ENCODE data around the gene CCL22.

The CCL22 gene

DNA sequence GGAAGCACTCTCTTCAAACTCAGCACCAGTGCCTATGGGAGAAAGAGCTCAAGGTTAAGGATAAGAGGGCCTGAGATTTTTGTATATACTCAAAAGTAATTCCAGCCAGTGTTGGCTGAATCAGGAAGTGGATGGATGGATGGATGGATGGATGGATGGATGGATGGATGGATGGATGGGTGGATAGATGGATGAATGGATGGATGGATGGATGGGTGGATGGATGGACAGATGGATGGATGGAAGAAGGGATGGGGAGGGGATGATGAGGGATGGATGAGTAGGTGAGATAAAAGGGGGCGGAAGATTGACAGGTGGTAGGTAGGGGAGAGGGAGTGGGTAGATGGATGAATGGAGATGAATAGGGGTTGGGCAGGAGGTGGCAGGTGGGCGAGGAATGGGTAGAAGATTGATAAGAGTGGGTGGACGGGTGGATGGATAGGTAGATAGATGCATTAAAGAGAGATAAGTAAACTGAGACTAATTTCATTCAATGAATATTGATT, 17.8 kb downstream of the CCL22 start:
- DNase-seq (ENCODE audit: low spot score), result no peak

DNA sequence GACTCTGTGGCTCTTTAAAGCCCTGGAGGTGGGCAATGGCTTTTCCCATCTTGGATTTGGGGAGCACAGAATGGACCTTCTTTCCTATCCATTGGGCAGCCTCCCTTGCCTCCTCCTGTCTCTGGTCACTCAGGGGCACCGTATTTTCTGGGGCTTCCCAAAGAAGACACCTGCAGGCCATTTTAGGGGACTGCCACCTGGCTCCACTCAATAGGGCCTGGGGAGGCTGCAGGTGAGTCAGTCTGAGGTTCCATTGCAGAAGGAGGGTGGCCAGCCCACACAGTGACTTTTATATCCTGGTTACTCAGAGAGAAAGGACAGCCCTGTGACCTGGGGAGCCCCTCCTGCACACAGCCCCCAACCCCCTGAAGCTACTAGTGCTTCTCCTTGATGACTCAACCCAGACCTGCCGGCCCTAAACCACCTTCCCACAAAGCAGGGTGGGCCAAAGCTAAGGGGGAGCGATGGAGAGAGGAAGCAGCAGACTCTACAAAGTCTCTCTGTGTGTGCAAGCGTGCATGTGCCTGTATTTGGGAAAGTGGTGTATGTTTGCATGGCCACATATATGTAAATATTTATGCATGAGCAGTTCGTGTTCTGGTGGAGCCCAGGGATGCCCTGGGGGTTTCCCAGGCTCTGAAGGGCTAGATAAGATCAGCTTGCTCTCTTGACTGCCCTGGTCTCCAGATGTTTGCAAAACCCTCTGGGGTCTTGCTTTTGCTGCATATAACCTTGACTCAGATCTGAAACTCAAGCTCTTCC, 18.7 kb downstream of the CCL22 start:
- DNase-seq (ENCODE audit: low spot score), result no peak

- no peak for DNase-seq (ENCODE audit: low spot score)
Observed at GRCh38 chr16:57379579-57379978, 21.0 kb downstream of the CCL22 start.

GRCh38 chr16:57380671-57381462, 22.3 kb downstream of the CCL22 start:
- DNase-seq (ENCODE audit: low spot score), result no peak

DNA sequence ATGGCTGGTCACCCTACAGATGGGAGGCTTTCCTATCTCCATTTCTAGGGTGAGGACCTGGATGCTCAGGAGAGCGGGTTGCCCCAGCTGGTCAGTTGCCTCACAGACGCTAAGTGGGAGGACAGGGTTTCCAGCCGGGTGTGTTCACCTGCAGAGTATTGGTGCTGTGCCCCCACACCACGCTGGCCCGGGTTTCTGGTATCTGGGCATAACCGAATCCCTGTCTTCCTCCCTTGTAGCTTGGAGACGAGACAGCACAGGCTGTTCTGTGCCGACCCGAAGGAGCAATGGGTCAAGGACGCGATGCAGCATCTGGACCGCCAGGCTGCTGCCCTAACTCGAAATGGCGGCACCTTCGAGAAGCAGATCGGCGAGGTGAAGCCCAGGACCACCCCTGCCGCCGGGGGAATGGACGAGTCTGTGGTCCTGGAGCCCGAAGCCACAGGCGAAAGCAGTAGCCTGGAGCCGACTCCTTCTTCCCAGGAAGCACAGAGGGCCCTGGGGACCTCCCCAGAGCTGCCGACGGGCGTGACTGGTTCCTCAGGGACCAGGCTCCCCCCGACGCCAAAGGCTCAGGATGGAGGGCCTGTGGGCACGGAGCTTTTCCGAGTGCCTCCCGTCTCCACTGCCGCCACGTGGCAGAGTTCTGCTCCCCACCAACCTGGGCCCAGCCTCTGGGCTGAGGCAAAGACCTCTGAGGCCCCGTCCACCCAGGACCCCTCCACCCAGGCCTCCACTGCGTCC, 23.4 kb downstream of the CCL22 start:
- no peak for DNase-seq (ENCODE audit: low spot score)

DNA sequence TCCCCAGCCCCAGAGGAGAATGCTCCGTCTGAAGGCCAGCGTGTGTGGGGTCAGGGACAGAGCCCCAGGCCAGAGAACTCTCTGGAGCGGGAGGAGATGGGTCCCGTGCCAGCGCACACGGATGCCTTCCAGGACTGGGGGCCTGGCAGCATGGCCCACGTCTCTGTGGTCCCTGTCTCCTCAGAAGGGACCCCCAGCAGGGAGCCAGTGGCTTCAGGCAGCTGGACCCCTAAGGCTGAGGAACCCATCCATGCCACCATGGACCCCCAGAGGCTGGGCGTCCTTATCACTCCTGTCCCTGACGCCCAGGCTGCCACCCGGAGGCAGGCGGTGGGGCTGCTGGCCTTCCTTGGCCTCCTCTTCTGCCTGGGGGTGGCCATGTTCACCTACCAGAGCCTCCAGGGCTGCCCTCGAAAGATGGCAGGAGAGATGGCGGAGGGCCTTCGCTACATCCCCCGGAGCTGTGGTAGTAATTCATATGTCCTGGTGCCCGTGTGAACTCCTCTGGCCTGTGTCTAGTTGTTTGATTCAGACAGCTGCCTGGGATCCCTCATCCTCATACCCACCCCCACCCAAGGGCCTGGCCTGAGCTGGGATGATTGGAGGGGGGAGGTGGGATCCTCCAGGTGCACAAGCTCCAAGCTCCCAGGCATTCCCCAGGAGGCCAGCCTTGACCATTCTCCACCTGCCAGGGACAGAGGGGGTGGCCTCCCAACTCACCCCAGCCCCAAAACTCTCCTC, 24.1 kb downstream of the CCL22 start:
- DNase-seq (ENCODE audit: low spot score), result no peak

DNA sequence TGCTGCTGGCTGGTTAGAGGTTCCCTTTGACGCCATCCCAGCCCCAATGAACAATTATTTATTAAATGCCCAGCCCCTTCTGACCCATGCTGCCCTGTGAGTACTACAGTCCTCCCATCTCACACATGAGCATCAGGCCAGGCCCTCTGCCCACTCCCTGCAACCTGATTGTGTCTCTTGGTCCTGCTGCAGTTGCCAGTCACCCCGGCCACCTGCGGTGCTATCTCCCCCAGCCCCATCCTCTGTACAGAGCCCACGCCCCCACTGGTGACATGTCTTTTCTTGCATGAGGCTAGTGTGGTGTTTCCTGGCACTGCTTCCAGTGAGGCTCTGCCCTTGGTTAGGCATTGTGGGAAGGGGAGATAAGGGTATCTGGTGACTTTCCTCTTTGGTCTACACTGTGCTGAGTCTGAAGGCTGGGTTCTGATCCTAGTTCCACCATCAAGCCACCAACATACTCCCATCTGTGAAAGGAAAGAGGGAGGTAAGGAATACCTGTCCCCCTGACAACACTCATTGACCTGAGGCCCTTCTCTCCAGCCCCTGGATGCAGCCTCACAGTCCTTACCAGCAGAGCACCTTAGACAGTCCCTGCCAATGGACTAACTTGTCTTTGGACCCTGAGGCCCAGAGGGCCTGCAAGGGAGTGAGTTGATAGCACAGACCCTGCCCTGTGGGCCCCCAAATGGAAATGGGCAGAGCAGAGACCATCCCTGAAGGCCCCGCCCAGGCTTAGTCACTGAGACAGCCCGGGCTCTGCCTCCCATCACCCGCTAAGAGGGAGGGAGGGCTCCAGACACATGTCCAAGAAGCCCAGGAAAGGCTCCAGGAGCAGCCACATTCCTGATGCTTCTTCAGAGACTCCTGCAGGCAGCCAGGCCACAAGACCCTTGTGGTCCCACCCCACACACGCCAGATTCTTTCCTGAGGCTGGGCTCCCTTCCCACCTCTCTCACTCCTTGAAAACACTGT, 25.0 kb downstream of the CCL22 start:
- no peak for DNase-seq (ENCODE audit: low spot score)

GRCh38 chr16:57384248-57385070, 25.9 kb downstream of the CCL22 start:
- no peak for DNase-seq (ENCODE audit: low spot score)

GRCh38 chr16:57385083-57385482, 26.5 kb downstream of the CCL22 start:
- DNase-seq (ENCODE audit: low spot score), result no peak

DNA sequence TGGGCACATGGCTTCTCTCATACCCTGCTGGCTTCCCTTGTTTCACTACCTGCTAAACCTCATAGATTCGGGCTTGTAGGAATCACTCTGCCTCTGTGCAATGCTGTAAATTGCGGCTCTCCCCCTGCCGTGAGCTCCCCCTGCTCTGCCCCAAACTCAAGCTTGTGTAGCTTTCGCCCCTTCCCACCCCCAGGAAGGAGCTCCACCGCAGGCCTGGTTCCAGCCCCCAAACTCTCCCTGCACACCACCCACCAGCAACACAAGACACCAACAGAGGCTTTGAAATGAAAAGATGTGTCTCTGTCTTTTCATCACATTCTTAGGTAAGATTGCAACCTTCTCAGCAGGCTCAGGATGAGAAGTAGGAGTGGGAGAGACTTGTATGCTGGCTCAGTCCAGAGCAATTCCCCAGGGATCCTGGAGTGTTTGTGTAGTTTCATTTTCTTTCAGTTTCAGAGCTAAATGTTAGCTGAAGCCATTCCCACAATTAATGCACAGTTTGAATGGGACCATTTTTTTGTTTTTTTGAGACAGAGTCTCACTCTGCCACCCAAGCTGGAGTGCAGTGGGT, 27.9 kb downstream of the CCL22 start:
- DNase-seq (ENCODE audit: low spot score), result no peak

GRCh38 chr16:57387598-57388354, 29.2 kb downstream of the CCL22 start:
- DNase-seq (ENCODE audit: low spot score), result no peak

GRCh38 chr16:57388359-57389086, 29.9 kb downstream of the CCL22 start:
- DNase-seq (ENCODE audit: low spot score), result no peak

DNA sequence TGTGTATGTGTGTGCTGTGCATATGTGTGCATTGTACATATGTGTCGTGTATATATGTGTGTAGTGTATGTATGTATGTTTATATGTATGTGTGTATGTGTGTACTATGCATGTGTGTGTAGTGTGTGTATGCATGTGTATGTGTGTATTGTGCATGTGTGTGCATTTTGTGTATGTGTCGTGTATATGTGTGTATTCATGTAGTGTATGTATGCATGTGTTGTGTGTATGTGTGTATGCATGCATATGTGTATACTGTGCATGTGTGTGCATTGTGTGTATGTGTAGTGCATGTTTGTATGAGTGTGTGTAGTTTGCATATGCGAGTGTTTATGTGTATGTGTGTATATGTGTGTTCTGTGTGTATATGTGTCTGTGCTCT, 30.5 kb downstream of the CCL22 start:
- no peak for DNase-seq (ENCODE audit: low spot score)

DNA sequence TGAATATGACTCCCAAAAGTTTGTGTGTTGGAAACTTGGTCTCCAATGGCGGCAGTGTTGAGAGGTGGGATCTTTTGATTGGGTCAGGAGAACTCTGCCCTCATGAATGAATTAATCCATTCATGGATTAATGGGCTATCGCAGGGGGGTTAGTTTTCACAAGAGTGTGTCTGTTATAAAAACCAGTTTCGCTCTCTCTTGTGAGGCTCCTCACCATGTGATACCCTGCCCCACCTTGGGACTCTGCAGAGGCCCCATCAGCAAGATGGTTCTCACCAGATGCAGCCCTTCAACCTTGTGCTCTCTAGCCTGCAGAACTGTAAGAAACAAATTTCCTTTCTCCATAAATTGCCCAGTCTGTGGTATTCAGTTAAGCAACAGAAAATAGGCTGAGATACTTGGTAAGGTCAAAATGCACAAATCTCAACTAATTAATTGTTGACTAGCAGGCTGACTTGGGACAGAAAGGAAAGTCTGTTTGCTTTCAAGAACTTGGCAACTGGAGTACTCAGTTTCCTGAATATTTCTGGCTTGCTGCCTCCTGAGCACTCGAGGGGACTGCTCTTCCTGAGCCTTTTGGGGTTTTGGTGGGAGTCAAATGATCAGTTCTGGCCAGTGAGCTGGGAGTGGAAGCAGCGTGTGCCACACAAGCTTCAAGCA, 32.2 kb downstream of the CCL22 start:
- no peak for DNase-seq (ENCODE audit: low spot score)

- no peak for DNase-seq (ENCODE audit: low spot score)
Observed at GRCh38 chr16:57391300-57391699, 32.7 kb downstream of the CCL22 start.

DNA sequence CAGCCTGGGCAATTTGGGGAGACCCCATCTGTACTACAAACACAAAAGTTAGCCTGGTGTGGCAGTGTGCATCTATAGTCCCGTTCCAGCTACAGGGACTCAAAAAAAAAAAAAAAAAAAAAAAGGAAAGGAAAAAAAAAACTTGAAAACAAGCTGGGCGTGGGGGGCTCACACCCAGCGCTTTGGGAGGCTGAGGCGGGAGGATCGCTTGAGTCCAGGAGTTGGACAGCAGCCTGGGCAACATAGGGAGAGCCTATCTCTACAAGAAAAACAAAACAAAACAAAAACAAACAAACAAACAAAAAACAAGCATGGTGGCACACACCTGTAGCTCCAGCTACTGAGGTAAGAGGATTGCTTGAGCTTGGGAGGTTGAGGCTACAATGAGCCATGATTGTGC, 33.1 kb downstream of the CCL22 start:
- DNase-seq (ENCODE audit: low spot score), result no peak

GRCh38 chr16:57392694-57393093, 34.1 kb downstream of the CCL22 start:
- no peak for DNase-seq (ENCODE audit: low spot score)

DNA sequence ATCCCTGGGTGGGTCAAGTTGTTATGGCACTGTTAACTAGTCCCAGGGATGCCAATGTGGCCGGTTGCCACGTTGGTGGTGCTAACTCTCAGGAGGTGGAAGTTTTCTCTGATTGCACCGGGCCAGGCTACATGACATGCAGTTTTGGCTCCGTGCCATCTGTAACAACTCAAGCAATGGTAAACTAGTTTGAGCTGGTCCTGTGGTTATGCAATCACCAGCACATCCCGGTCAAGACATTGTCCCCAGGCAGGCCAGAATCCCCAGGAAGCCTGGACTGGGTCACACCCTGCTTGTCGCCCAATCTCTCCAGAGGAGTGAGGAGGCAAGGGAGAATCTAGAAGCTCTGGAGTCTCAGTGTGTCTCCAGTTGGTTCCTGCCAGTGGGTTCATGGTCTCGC, 35.9 kb downstream of the CCL22 start:
- DNase-seq (ENCODE audit: low spot score), result no peak

Data from HuH-7.5 (cell line).